CD14-positive monocyte (primary cell): ENCODE measurements around the gene CLDN6. TPM values are rescaled to one million over a fixed set of nuclear protein-coding genes. Genes with fewer than 3 reads are reported as not detected.

Source experiments
- DNase-seq, 3 donors: peaks; one replicate each; pipeline ENCODE4 v3.0.0-alpha.2; 2011 to 2022
- H2AFZ ChIP-seq: 2 replicates; pipeline ENCODE4 v1.6.0; 2012; ENCODE audit warnings: mild to moderate bottlenecking, low read depth, low read length, inconsistent platforms; ENCODE audit not compliant: insufficient read depth, poor library complexity, severe bottlenecking
- H3K27ac ChIP-seq, 2 donors: 1 replicate in 1 of 2; 2 replicates in 1 of 2; pipeline ENCODE4 v1.5.1; 2012 to 2013; ENCODE audit warnings: low read length in 2 of 2, control low read depth in 1 of 2, inconsistent platforms in 1 of 2, low read depth in 1 of 2, mild to moderate bottlenecking in 1 of 2
- H3K27me3 ChIP-seq, 2 donors: one replicate each; pipeline versions ENCODE4 v1.6.0 to v1.6.1; 2011 to 2013; ENCODE audit warnings: low read length in 2 of 2; ENCODE audit not compliant: control insufficient read depth in 2 of 2, insufficient read depth in 2 of 2
- H3K36me3 ChIP-seq, 2 donors: replicated peaks in 1 of 2; 1 replicate in 1 of 2; 2 replicates in 1 of 2; pipeline versions ENCODE4 v1.5.1 to v1.6.1; 2012 to 2013; ENCODE audit warnings: low read length in 2 of 2, control low read depth in 1 of 2, inconsistent platforms in 1 of 2, mild to moderate bottlenecking in 1 of 2; ENCODE audit not compliant: insufficient read depth in 2 of 2, control insufficient read depth in 1 of 2
- H3K4me1 ChIP-seq, 2 donors: 1 replicate in 1 of 2; 2 replicates in 1 of 2; pipeline versions ENCODE4 v1.5.1 to v1.6.1; 2012 to 2013; ENCODE audit warnings: low read length in 2 of 2, control low read depth in 1 of 2, inconsistent platforms in 1 of 2, mild to moderate bottlenecking in 1 of 2, moderate library complexity in 1 of 2; ENCODE audit not compliant: insufficient read depth in 2 of 2, control insufficient read depth in 1 of 2
- H3K4me2 ChIP-seq: replicated peaks from 2 replicates; pipeline ENCODE3; 2012; ENCODE audit warnings: low read length, moderate library complexity, mild to moderate bottlenecking; ENCODE audit not compliant: poor library complexity, severe bottlenecking; ENCODE audit errors: extremely low read depth
- H3K4me3 ChIP-seq, 3 experiments: fragments of 200-600 bp in 1 of 3; sonication (generic) in 1 of 3; replicated peaks in 1 of 3; 1 replicate in 2 of 3; 2 replicates in 1 of 3; pipeline ENCODE4 v1.5.1; 2011 to 2013; ENCODE audit warnings: low read length in 3 of 3, mild to moderate bottlenecking in 3 of 3, control low read depth in 2 of 3, low read depth in 2 of 3, inconsistent platforms in 1 of 3, moderate library complexity in 1 of 3
- H3K79me2 ChIP-seq: 2 replicates; pipeline ENCODE4 v1.6.0; 2012; ENCODE audit warnings: mild to moderate bottlenecking, control low read depth, inconsistent platforms, low read length, moderate library complexity; ENCODE audit not compliant: insufficient read depth
- H3K9ac ChIP-seq: 2 replicates; pipeline ENCODE4 v1.6.0; 2017; ENCODE audit warnings: low read length, mild to moderate bottlenecking; ENCODE audit not compliant: insufficient read depth, poor library complexity, severe bottlenecking
- H3K9me3 ChIP-seq, 2 donors: replicated peaks in 1 of 2; 1 replicate in 1 of 2; 2 replicates in 1 of 2; pipeline versions ENCODE4 v1.5.1 to v1.6.1; 2012 to 2013; ENCODE audit warnings: low read length in 2 of 2, control low read depth in 1 of 2; ENCODE audit not compliant: control insufficient read depth in 1 of 2, insufficient read depth in 1 of 2
- H4K20me1 ChIP-seq: 2 replicates; pipeline ENCODE4 v1.6.0; 2012; ENCODE audit warnings: mild to moderate bottlenecking, low read length, control low read depth, moderate library complexity; ENCODE audit not compliant: insufficient read depth
- H3K27ac Mint-ChIP-seq, 7 donors: one replicate each; pipeline ENCODE4 v1.8.0; 2020; ENCODE audit warnings: mild to moderate bottlenecking in 7 of 7, mixed read lengths in 7 of 7, moderate library complexity in 6 of 7, inconsistent platforms in 2 of 7
- H3K27me3 Mint-ChIP-seq, 3 donors: one replicate each; pipeline ENCODE4 v1.8.0; 2021 to 2022; ENCODE audit warnings: low read depth in 3 of 3, mild to moderate bottlenecking in 3 of 3, mixed read lengths in 3 of 3, moderate library complexity in 3 of 3, inconsistent platforms in 1 of 3
- H3K36me3 Mint-ChIP-seq, 2 donors: one replicate each; pipeline ENCODE4 v1.8.0; 2020; ENCODE audit warnings: mixed read lengths in 2 of 2, inconsistent platforms in 1 of 2, mild to moderate bottlenecking in 1 of 2
- H3K4me1 Mint-ChIP-seq: one replicate; pipeline ENCODE4 v1.8.0; 2020; ENCODE audit warnings: mild to moderate bottlenecking, mixed read lengths
- H3K4me3 Mint-ChIP-seq, 2 donors: one replicate each; pipeline ENCODE4 v1.8.0; 2020; ENCODE audit warnings: mild to moderate bottlenecking in 2 of 2, mixed read lengths in 2 of 2, moderate library complexity in 1 of 2
- H3K9me3 Mint-ChIP-seq, 7 donors: one replicate each; pipeline ENCODE4 v1.8.0; 2020 to 2022; ENCODE audit warnings: mixed read lengths in 7 of 7, mild to moderate bottlenecking in 6 of 7, moderate library complexity in 6 of 7, inconsistent platforms in 2 of 7
- CTCF ChIP-seq: fragments of 200-600 bp; IDR thresholded peaks from one replicate; pipeline ENCODE4 v1.8.0; 2022; ENCODE audit warnings: antibody characterized with exemption, mild to moderate bottlenecking
- WGBS: methylation state at CpG from one replicate; pipeline ENCODE4 v1.1.5; 2013; ENCODE audit warnings: missing lambda C conversion rate; ENCODE audit not compliant: insufficient coverage; 5-methylcytosine and 5-hydroxymethylcytosine counted together
- intact Hi-C, 2 donors: fragments of 100-400 bp; cut with micrococcal nuclease; formaldehyde crosslinking; loops; one replicate each; pipeline versions ENCODE4 v1.15.0 to v1.15.1; 2023
- polyA plus RNA-seq, 3 donors: library from polyadenylated mRNA; depleted of rRNA in 1 of 3; unstranded in 2 of 3; stranded (reverse) in 1 of 3; fragments of 300-500 nt in 2 of 3; fragments of >200 nt in 1 of 3; fragmentation: Illumina TruSeq in 2 of 3; gene quantifications; 1 replicate in 2 of 3; 2 replicates in 1 of 3; pipeline ENCODE4 v1.2.3, GENCODE V29; 2012 to 2021

Gene CLDN6
- polyA plus RNA-seq, 3 donors: not detected

GRCh38 chr16:2971985-2972784 is 45.8 kb downstream of the CLDN6 start:
- H3K9ac ChIP-seq: no peak overlapping the region
- no peak overlapping the region for H2AFZ ChIP-seq
- no peak for TF ChIP-seq CTCF
- H3K9me3 Mint-ChIP-seq: peaks cover 0 to 7% (median 5%) of the 10 kb centered on the region in 7 donors
- peaks cover 36% of the 10 kb centered on the region for H4K20me1 ChIP-seq
- intact Hi-C loops: no loop called here
- no peak overlapping the region for H3K4me2 ChIP-seq
- no peak for DNase-seq
- H3K27me3 ChIP-seq: peaks cover 9 to 15% of the 10 kb centered on the region in 2 donors
- 88% methylated on average over 11 of the region's 15 CpGs for WGBS
- peak overlapping the region in 1 of 7 donors; percentile 10 for H3K27ac Mint-ChIP-seq
- peaks cover 0 to 8% of the 10 kb centered on the region in 2 donors for H3K9me3 ChIP-seq
- H3K27ac ChIP-seq: no peak overlapping the region
- peaks cover 9 to 16% (median 13%) of the 10 kb centered on the region in 3 donors for H3K27me3 Mint-ChIP-seq
- H3K4me1 Mint-ChIP-seq: peaks cover 27% of the 10 kb centered on the region
- peaks cover 15 to 31% of the 10 kb centered on the region in 2 donors for H3K36me3 Mint-ChIP-seq
- H3K4me1 ChIP-seq: peaks cover 26 to 38% of the 10 kb centered on the region in 2 donors
- H3K4me3 Mint-ChIP-seq: peak overlapping the region in 1 of 2 donors; percentile 12
- peaks cover 20 to 31% of the 10 kb centered on the region in 2 donors for H3K36me3 ChIP-seq
- H3K79me2 ChIP-seq: peaks cover 23% of the 10 kb centered on the region
- no peak overlapping the region for H3K4me3 ChIP-seq

- H4K20me1 ChIP-seq: peaks cover 36% of the 10 kb centered on the region
- H3K27ac ChIP-seq: no peak overlapping the region
- Mint-ChIP-seq H3K36me3 (peaks cover 15 to 29% of the 10 kb centered on the region in 2 donors), H3K27me3 (peaks cover 11 to 24% (median 16%) of the 10 kb centered on the region in 3 donors), H3K4me3 (no peak overlapping the region), H3K4me1 (peaks cover 27% of the 10 kb centered on the region), H3K27ac (peak overlapping the region in 1 of 7 donors; percentile 69), H3K9me3 (peaks cover 0 to 7% (median 5%) of the 10 kb centered on the region in 7 donors)
- H3K79me2 ChIP-seq: peaks cover 23% of the 10 kb centered on the region
- no peak overlapping the region for H2AFZ ChIP-seq
- no peak overlapping the region for H3K4me3 ChIP-seq
- peaks cover 0 to 8% of the 10 kb centered on the region in 2 donors for H3K9me3 ChIP-seq
- WGBS: 94% methylated on average over 30 of the region's 35 CpGs
- no peak for TF ChIP-seq CTCF
- peak overlapping the region; percentile 100 for H3K4me2 ChIP-seq
- intact Hi-C loops: no loop called here
- DNase-seq: no peak
- H3K4me1 ChIP-seq: peaks cover 30 to 46% of the 10 kb centered on the region in 2 donors
- peaks cover 20 to 31% of the 10 kb centered on the region in 2 donors for H3K36me3 ChIP-seq
- H3K9ac ChIP-seq: no peak overlapping the region
- H3K27me3 ChIP-seq: peaks cover 10 to 21% of the 10 kb centered on the region in 2 donors
Observed at GRCh38 chr16:2971134-2971984, 46.6 kb downstream of the CLDN6 start.
